Stimulated activated CD8-positive, alpha-beta memory T cell treated with anti-CD3 and anti-CD28 coated beads, Interleukin-7, amount 100 ng/mL, for 48 hours (primary cell): ENCODE results near the gene YEATS2.
"Not testable (repeated sequence)": the region's sequence is repeated elsewhere in the genome, so short reads cannot be mapped to it uniquely, and the experiment has no call there.

Experiments used
- DNase-seq, 2 donors: peaks; one replicate each; pipeline ENCODE4 v3.0.0-alpha.2; 2020; ENCODE audit warnings: low read depth in 1 of 2; ENCODE audit errors: extremely low read depth in 1 of 2

Gene YEATS2

DNA sequence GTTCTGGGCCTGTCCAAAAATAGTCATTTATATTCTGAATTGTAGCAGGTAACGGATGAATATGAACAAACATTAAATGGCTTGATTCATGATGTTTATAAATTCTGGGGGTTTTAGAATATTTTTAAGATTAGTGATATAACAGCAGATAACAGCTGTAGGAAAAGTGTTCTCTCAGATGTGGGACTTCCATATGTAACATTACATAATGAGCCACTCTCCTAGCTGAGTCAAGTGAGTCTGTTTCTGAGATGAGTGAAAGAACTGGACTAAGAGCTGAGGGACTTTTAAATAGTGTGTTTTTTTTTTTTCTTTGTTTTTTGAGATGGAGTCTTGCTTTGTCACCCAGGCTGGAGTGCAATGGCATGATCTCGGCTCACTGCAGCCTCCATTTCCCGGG lies 13.9 kb downstream of the YEATS2 start:
- no peak for DNase-seq

DNA sequence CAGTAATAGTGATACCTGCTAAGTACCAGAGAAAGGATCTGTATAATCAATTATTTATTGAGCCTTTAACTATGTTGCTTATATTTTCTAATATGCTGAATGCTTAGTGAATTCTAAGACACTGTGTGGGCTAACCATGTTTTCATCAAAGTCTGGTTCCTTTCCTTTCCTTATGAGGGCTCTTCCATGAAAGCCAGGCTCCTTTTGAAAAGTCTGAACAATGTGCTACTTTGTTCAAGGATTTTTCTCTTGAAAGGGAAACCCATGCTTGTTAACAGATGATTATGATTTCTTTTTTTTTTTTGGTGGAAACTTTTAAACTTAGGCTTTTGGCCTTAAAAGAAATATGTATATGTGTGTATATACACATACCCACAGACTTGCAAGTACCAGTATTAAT lies 17.0 kb downstream of the YEATS2 start:
- DNase-seq, result no peak

DNA sequence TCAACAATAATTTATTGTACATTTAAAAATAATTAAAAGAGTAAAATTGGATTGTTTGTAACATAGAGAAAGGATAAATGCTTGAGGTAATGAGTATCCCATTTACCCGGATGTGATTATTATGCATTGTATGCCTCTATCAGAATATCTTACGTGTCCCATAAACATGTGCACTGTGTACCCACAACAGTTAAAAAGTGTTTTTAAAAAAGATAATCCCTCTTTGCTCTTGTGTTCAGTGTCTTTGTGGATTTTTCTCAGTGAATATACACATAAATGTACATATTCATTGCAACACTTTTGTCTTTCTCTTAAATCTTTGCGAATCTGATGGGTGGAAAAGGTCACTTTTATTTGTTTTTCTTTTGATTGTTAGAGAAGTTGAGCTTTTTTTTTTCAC lies 20.4 kb downstream of the YEATS2 start:
- DNase-seq, result no peak

DNA sequence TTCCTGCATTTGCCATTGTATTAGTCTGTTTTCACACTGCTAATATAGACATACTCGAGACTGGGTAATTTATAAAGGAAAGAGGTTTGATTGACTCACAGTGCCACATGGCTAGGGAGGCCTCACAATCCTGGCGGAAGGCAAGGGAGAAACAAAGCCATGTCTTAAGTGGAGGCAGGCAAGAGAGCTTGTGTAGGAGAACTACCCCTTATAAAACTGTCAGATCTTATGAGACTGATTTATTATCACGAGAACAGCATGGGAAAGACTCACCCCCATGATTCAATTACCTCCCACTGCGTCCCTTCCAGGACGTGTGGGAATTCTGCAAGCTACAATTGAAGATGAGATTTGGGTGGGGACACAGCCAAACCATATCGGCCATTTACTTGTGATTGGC lies 27.8 kb downstream of the YEATS2 start:
- DNase-seq, result no peak

DNA sequence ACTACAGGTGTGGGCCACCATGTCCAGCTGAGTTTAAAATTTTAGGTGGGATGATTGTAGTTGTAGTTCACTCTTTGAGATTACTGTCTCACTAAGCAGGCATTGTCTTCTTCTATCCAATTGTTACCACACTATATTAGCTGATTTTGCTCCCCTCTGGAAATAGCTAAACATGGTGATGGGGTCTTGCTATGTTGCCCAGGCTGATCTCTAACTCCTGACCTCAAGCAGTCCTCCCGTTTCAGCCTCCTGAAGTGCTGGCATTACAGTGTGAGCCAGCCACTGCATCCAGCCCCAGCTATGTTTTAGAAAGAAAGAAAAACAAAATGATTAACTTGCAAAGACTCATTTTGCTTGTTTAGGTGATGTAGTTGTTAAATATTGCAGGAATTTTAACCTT lies 30.6 kb downstream of the YEATS2 start:
- no peak for DNase-seq

DNA sequence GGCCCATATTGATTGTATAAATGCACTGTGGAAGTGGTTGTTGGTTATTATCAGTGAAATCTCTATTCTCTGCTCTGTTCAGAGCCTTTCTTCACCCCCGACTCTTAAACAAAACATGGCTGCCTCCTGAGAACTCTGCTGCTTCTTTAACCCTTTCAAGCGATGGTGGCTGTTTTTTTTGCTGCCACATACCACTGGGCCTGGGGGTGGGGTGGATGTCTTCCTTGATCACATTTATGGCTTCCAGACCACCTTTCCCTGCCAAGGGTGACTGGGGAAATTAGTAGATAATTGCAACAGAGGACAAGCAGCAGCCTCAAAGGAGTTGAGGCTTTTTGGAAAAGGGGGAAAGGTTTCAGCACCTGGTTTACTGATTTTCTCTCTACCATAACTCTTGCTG lies 32.8 kb downstream of the YEATS2 start:
- DNase-seq, result no peak

DNA sequence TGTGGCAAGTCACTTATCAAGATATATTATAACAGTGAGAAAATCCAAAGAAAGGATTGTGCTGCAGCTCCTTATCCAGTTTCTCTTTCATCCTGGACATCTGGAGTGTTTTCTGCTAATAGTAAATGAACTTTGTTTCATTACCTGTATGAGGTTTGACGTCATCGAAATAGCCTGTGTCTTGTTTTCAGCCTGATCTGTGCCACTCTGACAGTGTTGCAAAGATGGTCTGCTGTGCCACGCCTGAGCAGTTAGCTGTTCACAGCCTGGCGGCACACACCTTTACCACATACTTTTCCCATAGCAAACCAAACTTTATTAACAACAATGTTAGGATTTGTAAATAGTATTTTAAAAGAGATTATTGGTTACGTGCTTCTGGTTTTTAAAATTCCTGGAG lies 34.0 kb downstream of the YEATS2 start:
- DNase-seq, result no peak

DNA sequence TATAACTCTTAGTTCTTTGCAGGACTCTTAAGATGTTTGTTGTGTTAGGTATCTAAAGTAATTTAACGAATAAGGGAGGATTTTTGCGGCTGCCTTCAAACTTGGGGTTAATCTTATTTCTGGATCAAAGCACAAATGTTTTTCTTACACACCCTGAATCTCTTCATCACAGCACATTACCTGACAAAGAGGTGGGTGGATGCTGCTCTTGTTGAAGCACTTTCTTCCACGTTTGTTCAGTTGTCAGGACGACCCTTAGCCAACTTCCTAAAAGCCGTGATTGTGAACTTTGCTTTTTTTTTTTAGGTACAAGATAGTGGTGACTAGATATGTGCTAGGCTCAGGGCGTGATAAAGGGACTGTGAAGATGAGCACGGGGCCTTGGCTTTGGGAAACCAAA lies 36.0 kb downstream of the YEATS2 start:
- no peak for DNase-seq

DNA sequence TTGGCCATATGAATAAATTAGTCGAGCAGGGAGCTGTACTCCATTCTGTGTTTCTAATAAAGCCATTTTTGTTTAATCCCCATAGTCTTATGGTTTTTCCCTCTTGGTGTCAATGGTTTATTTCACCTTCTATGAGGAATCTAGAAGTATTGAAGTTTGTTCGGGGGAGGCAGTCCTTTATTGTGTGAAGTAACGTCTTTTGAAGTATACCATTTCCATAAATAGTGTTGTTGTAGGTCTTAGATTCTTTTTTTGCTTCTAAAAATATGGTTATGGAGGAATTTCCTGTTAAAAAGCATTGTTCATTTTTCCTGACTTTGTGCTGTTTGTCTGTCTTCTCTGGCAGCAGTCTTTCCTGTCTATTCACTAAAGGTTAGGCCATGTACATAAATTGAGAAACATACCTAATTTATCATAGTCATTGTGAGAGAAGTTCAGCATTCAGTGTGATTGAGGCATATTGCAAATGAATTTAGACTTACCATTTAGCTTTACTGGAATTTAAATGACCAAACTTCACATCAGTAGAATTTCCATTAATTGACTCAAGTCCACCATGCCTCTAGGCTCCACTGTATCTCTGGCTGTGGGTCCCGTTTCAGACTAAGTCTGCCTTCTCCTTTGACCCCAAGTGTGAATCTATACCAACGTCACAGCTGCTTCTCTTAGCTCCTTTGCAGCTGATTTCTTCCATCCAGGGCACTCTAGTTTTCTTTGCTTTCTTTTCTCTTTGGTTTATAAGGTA lies 37.3 kb downstream of the YEATS2 start:
- DNase-seq, result no peak

DNA sequence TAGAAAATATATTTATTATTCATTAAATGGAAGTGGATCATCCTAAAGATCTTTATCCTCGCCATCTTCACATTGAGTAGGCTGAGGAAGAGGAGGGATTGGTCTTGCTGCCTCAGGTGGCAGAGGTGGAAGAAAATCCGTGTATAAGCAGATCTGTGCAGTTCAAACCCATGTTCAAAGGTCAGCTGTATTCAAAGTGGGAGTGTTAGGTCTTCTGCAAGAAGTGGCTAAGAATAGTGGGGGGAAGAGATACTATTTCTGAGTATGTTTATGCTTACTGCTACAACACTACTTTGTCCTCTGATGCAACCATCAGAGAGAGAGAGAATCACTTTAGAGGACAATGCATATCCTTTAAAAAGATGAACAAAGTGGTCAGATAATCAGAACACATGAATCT lies 39.5 kb downstream of the YEATS2 start:
- no peak for DNase-seq

DNA sequence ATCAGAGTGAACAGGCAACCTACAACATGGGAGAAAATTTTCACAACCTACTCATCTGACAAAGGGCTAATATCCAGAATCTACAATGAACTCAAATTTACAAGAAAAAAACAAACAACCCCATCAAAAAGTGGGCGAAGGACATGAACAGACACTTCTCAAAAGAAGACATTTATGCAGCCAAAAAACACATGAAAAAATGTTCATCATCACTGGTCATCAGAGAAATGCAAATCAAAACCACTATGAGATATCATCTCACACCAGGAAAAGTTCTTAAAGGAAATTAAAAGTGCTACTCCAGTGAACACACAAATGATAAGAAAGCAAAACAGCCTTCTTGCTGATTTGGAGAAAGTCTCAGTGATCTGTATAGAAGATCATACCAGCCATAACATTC lies 42.6 kb downstream of the YEATS2 start:
- not testable (repeated sequence) for DNase-seq

DNA sequence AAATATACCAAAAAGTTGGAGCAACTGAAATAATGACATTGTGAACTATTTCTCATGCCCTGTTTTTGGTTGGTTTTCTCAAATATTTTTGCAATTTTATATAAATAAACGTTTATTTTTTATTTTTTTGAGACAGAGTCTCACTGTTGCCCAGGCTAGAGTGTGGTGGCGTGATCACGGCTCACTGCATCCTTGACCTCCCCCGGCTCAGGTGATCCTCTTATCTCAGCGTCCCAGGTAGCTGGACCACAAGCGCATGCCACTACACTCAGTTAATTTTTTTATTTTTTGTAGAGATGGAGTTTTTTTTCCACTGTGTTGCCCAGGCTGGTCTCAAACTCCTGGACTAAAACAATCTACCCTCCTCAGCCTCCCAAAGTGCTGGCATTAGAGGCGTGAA lies 45.6 kb downstream of the YEATS2 start:
- no peak for DNase-seq

DNA sequence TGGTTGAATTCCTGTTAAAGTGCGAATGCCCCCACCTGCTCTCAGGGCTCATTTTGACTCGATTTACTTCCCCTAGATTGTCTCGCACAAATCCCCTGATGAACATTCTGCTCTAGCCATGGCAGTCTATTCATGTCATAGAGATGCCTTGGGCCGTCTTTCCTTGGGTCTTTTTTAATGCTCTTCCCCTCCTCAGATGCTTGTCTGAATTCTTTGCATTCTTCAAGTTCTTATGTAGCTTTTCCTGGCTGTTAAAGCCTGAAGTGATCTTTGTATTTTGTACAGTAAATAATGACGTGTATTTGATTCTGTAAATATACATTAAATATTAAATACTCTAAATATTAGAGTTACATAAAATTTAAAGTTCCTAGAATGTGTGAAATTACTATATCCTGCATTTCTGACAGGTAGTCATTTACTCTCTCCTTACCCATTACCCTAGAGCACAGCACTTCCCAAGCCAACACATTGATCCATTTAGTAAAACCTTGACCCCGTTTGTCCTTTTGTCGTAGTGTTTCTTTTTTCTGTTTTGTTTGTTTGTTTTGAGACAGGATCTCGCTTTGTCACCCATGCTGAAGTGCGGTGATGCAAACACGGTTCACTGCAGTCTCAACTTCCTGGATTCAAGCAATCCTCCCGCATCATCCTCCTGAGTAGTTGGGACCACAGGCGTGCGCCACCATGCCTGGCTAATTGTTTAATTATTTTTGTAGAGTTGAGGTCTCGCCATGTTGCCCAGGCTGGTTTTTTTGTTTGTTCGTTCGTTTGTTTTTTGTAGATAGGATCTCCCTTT lies 47.9 kb downstream of the YEATS2 start:
- DNase-seq, result no peak

DNA sequence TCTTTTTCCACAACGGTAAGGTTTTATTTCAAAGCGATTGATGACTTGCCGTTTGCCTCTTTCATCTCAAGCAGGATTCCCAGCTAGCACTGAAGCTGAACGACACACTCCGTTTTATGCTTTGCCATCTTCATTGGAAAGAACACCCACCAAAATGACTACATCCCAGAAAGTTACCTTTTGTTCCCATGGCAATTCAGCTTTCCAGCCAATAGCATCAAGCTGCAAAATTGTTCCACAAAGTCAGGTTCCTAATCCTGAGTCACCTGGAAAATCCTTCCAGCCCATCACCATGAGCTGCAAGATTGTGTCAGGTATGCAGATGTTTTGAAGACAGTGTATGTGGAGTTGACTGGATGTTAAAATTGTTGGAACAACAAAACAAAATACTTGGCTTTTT lies 56.5 kb downstream of the YEATS2 start:
- no peak for DNase-seq

DNA sequence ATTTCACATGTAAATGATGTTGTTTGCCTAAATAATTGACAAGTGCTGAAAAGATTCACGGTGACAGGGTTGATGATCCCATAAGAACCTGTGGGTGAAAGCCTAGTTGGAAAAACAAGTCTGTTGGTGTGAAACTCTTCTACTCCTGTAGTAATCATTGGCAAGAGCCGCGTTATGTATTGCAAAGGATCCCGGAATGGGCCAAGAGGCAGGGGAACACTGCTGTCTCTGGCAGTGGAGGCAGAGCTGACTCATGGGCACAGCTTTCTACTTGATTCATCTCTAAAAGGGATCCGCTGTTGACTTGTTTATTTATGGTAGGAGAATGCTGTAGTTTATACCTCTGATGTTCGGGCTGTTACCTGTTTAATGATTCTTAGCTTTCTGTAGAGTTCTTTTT lies 64.7 kb downstream of the YEATS2 start:
- DNase-seq, result no peak

DNA sequence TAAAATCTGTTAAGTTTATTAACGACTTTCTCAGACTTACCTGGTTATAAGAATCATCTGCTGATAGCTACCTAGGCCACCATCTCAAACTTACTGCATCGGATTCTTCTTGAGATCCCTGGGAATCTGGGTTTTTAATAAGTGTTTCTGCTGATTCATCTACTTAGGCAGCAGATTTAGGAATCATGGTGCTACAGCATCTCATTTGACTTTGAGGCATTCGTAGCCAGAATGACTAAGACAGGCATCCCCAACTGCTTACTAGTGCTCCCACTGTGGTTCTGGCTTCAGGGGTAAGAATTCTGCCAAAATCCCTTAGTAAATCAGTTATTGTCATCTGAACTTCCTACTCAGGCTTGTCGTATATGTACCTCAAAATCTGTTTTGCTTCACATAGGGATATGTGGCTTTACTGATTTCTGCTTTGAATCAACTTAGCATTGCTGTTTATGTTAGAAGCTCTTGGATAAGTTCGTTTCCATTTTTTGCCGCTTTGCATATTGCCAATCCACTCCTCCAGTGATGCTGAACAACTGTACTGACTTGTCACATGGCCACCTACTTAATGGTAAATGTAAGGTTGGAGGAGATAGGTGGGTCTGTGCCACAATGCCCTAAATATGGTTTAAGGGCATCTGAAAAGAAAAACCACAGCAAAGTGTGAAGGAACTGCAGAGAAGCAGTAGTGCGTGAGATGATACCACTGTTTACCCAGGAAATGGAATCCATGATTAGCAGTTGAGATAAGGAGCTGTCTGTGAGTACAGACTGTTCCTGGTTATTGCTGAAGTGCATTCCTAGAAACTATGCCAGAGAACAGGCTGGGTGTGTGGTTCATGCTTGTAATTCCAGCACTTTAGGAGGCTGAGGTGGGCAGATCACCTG lies 67.5 kb downstream of the YEATS2 start:
- no peak for DNase-seq

DNA sequence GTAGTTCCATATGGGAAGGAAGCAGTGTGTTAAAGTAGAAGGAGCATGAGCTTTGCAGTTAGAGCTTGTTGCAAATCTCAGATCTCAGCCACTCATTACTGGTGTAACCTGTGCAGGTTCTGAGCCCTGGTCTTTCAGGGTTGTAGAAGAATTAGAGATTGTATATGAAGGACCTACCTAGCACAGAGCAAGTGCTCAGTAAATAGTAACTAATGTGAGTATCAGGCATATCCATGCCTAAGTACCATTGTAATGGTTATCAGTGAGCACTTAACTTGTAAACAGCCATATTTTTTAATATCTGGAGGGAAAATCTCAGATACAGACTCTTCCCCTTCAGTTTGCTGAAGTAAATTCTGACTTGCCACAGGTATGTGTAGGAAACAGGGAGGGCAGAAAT lies 68.5 kb downstream of the YEATS2 start:
- DNase-seq, result no peak

DNA sequence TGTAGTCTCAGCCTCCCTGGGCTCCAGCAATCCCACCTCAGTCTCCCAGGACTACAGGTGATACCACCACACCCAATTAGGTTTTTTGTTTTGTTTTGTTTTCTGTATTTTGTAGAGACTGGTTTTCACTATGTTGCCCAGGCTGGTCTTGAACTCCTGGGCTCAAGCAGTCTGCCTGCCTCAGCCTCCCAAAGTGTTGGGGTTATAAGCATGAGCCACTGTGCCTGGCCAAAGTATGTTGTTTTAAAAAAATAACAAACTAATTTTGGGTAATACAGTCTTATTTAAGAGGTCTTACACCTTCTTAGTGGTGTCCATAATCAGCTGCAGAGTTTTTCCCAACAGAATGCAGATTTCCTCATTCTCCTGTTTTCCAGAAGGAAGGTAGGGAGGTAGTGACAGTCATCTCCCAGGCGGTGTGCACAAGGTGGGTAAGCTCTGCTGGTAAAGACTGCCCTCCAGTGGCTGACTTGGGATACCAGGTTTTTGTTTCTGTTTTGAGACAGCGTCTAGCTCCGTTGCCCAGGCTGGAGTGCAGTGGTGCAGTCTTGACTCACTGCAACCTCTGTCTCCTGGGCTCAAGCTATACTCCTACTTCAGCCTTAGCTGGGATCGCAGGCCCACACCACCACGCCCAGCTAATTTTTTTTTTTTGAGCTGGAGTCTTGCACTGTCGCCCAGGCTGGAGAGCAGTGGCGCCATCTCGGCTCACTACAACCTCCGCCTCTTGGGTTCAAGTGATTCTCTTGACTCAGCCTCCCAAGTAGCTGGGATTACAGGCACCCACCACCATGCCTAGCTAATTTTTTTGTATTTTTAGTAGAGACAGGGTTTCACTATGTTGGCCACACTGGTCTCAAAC lies 69.4 kb downstream of the YEATS2 start:
- peak; percentile 24 to 44 for DNase-seq

DNA sequence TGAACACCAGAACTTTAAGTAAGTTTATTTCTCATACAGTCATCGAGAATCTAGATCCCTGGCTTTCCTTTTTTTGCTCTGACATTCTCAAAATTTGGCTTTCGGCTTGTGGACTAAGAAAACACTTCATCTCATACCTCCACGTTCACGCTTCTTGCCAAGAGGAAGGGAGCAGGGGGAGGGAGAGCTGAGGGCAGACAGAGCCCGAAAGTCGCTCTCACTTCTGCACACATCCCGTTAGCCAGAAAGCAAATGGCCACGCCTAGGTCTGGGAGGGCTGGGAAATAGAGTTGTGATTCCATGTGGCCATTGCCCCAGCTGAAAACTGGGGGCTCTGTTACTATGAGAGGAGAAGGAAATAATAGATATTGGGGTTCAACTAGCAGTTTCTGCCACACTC lies 70.5 kb downstream of the YEATS2 start:
- no peak for DNase-seq

DNA sequence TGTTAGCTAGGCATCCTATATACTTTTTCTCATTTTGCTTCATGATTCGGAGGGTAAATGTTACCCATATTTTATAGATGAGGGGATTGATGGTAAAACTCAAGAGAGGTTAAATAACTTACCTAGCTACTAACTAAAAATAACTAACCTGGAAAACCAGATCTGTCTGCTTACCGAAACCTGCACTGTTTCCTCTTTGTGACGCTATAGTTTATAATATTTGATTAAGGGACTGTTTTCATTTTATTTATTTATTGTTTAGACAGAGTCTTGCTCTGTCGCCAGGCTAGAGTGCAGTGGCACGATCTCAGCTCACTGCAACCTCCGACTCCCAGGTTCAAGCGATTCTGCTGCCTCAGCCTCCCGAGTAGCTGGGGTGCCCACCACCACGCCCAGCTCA lies 71.9 kb downstream of the YEATS2 start:
- DNase-seq, result no peak

DNA sequence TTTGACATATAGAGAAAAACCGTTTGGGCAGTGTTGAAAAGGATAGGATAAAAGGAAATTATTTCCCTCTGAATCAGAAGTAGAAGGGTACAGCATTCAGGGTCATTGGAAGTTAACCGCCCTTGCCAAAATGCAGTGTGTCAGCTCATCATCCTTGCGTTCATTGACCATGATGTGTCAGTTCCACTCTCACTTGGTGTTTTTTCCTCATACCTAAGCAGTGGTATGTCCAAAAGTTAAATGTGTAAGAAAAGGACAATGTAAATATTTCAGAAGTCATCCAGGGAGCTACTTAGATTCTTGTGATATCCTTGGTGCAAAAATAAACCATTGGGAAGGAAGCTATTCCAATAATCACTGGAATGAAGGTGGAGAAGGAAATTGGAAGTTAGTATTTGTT lies 77.0 kb downstream of the YEATS2 start:
- DNase-seq, result no peak
